H1 (cell line): ENCODE results near the gene RSU1. TPM values are rescaled to one million over a fixed set of nuclear protein-coding genes. Genes with fewer than 3 reads are reported as not detected.

ENCODE experiments used
- JUN ChIP-seq: IDR thresholded peaks from 2 replicates; pipeline ENCODE4 v1.6.1; 2011; ENCODE audit warnings: low read depth, mild to moderate bottlenecking, improper control_type of control experiment, low read length
- NRF1 ChIP-seq: IDR thresholded peaks from 2 replicates; pipeline ENCODE4 v1.6.1; 2011; ENCODE audit warnings: mild to moderate bottlenecking, low read depth, low read length, improper control_type of control experiment
- polyA plus RNA-seq, 7 experiments: library from polyadenylated mRNA; depleted of rRNA in 3 of 7; stranded (reverse) in 5 of 7; unstranded in 2 of 7; fragments of >200 nt in 5 of 7; fragments of 200-250 nt in 2 of 7; gene quantifications; 1 replicate in 5 of 7; 2 replicates in 1 of 7; 4 replicates in 1 of 7; pipeline versions ENCODE4 v1.2.1 to v1.2.3, GENCODE V29; 2011 to 2013; ENCODE audit warnings: missing spikeins in 2 of 7, mixed read lengths in 2 of 7
- total RNA-seq: library from RNA; stranded (reverse); fragmentation: NEBNext Ultra II Directional; extraction: Animal tissue kit (Norgen Biotek cat#: 25700); gene quantifications from 2 replicates; pipeline ENCODE4 v1.2.1, GENCODE V29; 2021

RSU1 gene
- total and polyA plus RNA-seq, 2 of the 8 experiments (the other 6 are each of a cell fraction or from before 2014, with no cell fraction given) = 50.0 to 68.2 TPM

DNA sequence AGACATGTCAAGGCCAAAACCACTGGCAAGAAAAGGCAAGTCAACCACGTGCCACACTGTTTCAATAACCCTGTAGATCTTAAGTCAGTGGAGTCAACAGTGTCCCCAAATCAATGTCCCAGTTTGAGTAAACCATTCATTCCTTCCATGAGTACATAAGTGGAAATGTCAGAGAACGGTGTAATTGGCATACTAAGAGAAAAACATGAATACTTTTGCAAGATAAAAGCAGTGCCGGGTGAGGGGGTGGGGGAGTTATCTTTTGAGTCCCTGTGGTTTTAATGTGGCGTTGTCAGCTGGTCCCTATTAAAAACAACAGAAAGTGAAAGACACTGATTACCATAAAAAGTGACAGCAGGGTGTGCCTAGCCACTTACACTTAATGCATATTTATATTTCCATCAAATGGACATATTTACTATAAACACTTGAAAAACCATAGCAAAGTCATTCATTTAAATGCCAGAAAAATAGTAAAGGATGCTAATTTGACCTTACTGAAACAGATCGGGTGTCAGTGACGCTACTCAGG, 37.8 kb downstream of the RSU1 start (continued):
- no peak for TF ChIP-seq JUN
- no peak for TF ChIP-seq NRF1
